ENCODE measurements around the gene CFDP1. TPM values are rescaled to one million over a fixed set of nuclear protein-coding genes. Genes with fewer than 3 reads are reported as not detected.

CFDP1 gene
- total RNA-seq, 1 experiment from 2014 or later: 64.1 TPM

DNA sequence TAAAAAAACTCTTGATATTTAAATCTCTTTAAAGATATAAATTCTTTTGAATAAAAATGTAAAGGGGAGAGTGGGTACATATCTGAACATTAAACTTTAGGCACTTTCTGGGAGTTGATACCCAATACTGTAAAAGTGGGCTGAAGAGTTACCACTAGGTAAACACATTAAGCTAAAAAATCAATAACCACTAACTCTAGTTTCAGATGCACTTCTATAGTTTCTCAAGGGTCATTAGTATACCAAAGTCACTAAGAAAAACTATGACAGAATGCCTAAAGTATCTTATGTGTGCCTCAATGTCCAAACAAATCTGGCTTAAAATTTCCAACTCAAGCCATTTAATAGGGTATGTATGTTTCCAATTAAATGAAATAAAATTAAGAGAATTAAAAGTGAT, 13.1 kb upstream of the CFDP1 start:
- intact Hi-C loops (cut with micrococcal nuclease; ENCODE audit: unreplicated experiment): loop anchor here (1.0 kb wide), 1 partner anchor 15 kb away; no protein-coding TSS in a partner anchor
- no peak for DNase-seq
- Mint-ChIP-seq H3K9me3 (ENCODE audit: low read depth, unreplicated experiment) (no peaks in the 10 kb centered on the region), H3K36me3 (ENCODE audit: insufficient read depth, unreplicated experiment) (peaks cover 21% of the 10 kb centered on the region), H3K27me3 (ENCODE audit: unreplicated experiment) (no peaks in the 10 kb centered on the region), H3K27ac (ENCODE audit: unreplicated experiment) (no peak overlapping the region), H3K4me3 (ENCODE audit: low read depth, unreplicated experiment) (no peak overlapping the region), H3K4me1 (ENCODE audit: low read depth, unreplicated experiment) (peaks cover 10% of the 10 kb centered on the region)
- BruUV-seq (replicated peaks): no TSS peak
- TF ChIP-seq, protein P1, sequence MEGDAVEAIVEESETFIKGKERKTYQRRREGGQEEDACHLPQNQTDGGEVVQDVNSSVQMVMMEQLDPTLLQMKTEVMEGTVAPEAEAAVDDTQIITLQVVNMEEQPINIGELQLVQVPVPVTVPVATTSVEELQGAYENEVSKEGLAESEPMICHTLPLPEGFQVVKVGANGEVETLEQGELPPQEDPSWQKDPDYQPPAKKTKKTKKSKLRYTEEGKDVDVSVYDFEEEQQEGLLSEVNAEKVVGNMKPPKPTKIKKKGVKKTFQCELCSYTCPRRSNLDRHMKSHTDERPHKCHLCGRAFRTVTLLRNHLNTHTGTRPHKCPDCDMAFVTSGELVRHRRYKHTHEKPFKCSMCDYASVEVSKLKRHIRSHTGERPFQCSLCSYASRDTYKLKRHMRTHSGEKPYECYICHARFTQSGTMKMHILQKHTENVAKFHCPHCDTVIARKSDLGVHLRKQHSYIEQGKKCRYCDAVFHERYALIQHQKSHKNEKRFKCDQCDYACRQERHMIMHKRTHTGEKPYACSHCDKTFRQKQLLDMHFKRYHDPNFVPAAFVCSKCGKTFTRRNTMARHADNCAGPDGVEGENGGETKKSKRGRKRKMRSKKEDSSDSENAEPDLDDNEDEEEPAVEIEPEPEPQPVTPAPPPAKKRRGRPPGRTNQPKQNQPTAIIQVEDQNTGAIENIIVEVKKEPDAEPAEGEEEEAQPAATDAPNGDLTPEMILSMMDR (IDR thresholded peaks at IDR 0.05; ENCODE audit: unreplicated experiment): no peak
- CTCF ChIA-PET: interaction anchor here (0.8 to 1.2 kb wide), 2 partner anchors 13 to 177 kb away, joined by 3 to 7 read pairs; partner anchors contain the start of genes ADAT1 and CFDP1

DNA sequence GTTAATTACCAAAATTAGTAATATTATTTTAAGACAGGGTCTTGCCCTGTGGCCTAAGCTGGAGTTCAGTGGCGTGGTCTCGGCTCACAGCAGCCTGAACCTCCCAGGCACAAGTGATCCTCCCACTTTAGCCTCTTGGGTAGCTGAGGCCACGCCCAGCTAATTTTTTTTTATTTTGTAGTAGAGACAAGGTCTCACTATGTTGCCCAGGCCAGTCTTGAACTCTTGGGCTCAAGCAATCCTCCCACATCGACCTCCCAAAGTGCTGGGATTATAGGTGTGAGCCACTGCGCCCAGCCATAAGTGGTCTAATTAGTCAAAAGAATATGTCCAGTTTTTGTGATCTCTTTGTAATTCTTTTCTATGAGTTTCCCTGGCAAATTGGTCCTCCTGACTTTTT, 12.0 kb upstream of the CFDP1 start:
- no peak overlapping the region for H3K4me3 Mint-ChIP-seq (ENCODE audit: low read depth, unreplicated experiment)
- H3K4me1 Mint-ChIP-seq (ENCODE audit: low read depth, unreplicated experiment): no peaks in the 10 kb centered on the region
- H3K27ac Mint-ChIP-seq (ENCODE audit: unreplicated experiment): no peak overlapping the region
- no peak for DNase-seq
- no TSS peak for BruUV-seq (replicated peaks)
- TF ChIP-seq, protein P1 (IDR thresholded peaks at IDR 0.05; ENCODE audit: unreplicated experiment): no peak
- H3K36me3 Mint-ChIP-seq (ENCODE audit: insufficient read depth, unreplicated experiment): peaks cover 11% of the 10 kb centered on the region
- H3K27me3 Mint-ChIP-seq (ENCODE audit: unreplicated experiment): no peaks in the 10 kb centered on the region
- CTCF ChIA-PET: interaction anchor here (0.6 to 1.0 kb wide), 3 partner anchors 8 to 1756 kb away, joined by 3 to 4 read pairs (median 3); partner anchors contain the start of gene CFDP1
- intact Hi-C loops (cut with micrococcal nuclease; ENCODE audit: unreplicated experiment): no loop called here
- H3K9me3 Mint-ChIP-seq (ENCODE audit: low read depth, unreplicated experiment): no peaks in the 10 kb centered on the region

DNA sequence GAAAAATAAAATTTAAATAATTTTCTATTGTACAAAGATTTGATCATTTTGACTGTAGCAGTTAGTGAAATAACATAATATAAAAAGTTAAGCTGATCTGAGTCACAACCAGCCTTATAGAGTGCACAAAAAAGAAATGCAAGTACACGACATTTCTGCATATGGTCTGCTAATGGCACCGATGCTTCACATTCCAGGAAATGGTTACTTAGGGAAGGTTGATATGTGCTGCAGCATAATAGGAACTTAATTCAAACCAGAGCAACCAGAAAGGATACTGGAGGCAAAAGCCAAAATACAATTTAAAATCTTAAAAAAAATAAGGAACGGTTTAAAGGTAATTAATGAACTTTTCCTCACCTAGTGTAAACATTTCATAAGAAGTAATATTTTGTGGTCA, 10.0 kb upstream of the CFDP1 start:
- no TSS peak for BruUV-seq (replicated peaks)
- Mint-ChIP-seq H3K27me3 (ENCODE audit: unreplicated experiment) (no peaks in the 10 kb centered on the region), H3K27ac (ENCODE audit: unreplicated experiment) (no peak overlapping the region), H3K36me3 (ENCODE audit: insufficient read depth, unreplicated experiment) (peaks cover 11% of the 10 kb centered on the region), H3K4me3 (ENCODE audit: low read depth, unreplicated experiment) (no peak overlapping the region), H3K9me3 (ENCODE audit: low read depth, unreplicated experiment) (no peaks in the 10 kb centered on the region), H3K4me1 (ENCODE audit: low read depth, unreplicated experiment) (no peaks in the 10 kb centered on the region)
- no peak for DNase-seq
- intact Hi-C loops (cut with micrococcal nuclease; ENCODE audit: unreplicated experiment): no loop called here
- CTCF ChIA-PET: interaction anchor here (0.6 kb wide), 1 partner anchor 948 kb away, joined by 4 read pairs; no protein-coding TSS in a partner anchor
- TF ChIP-seq, protein P1 (IDR thresholded peaks at IDR 0.05; ENCODE audit: unreplicated experiment): no peak

DNA sequence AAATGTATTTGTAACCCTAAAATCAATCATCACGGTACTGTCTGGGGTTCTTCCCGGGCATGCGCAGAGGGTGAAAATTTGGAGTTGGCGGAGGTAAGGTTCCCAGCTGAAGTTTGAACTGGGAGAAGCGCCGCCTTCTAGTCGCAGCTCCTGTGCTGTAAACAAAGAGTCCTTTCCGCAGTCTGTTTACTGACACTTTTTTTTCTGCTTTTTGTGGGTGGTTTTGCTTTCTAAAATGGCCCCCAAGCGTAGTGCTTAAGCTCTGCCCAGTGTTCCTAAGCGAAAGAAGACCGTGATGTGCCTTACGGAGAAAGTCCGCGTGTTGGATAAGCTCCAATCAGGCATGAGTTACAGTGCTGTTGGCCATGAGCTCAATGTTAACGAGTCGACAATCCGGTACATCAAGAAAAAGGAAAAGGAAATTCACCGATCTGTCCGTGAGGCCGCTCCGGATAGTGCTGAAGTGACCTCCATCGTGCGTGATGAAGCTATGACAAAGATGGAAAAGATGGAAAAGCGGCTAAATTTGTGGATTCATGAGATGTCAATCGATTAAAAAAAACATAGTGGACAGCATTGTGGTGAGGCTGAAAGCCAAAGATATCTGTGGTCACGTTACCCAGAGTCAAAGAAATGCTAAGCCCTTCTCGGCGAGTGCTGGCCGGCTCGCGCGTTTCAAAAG, 570 bp upstream of the CFDP1 start:
- TF ChIP-seq, protein P1 (IDR thresholded peaks at IDR 0.05; ENCODE audit: unreplicated experiment): no peak
- BruUV-seq (replicated peaks): TSS peak; percentile 95
- peak; percentile 77 for DNase-seq
- Mint-ChIP-seq H3K4me3 (ENCODE audit: low read depth, unreplicated experiment) (peak overlapping the region; percentile 85), H3K4me1 (ENCODE audit: low read depth, unreplicated experiment) (peaks cover 16% of the 10 kb centered on the region), H3K9me3 (ENCODE audit: low read depth, unreplicated experiment) (no peaks in the 10 kb centered on the region), H3K36me3 (ENCODE audit: insufficient read depth, unreplicated experiment) (peaks cover 42% of the 10 kb centered on the region), H3K27me3 (ENCODE audit: unreplicated experiment) (no peaks in the 10 kb centered on the region), H3K27ac (ENCODE audit: unreplicated experiment) (peak overlapping the region; percentile 91)
- CTCF ChIA-PET: interaction anchor here (0.6 to 2.3 kb wide), 9 partner anchors 11 to 237 kb away, joined by 3 to 28 read pairs (median 4); no protein-coding TSS in a partner anchor
- intact Hi-C loops (cut with micrococcal nuclease; ENCODE audit: unreplicated experiment): loop anchor here (10.0 kb wide), 1 partner anchor 1751 kb away; no protein-coding TSS in a partner anchor

Data from Calu3 (cell line).